Activated T-helper 2 cell treated with anti-CD3 and anti-CD28 coated beads, Interferon-gamma antibody, Interleukin-2, Interleukin-4, amounts not matched to agents 10 μg/mL and 5 μg/mL and 100 μg/mL, durations not matched to agents 14 hours and 24 hours and 36 hours (primary cell): ENCODE data around the gene PRLHR. TPM values are rescaled to one million over a fixed set of nuclear protein-coding genes. Genes with fewer than 3 reads are reported as not detected.

Experiments
- DNase-seq: peaks from one replicate; pipeline ENCODE4 v3.0.0; 2021; ENCODE audit warnings: low spot score
- H3K27ac Mint-ChIP-seq: one replicate; pipeline ENCODE4 v1.8.0; 2021; ENCODE audit warnings: mixed read lengths
- H3K27me3 Mint-ChIP-seq: one replicate; pipeline ENCODE4 v1.8.0; 2021; ENCODE audit warnings: low read depth, mixed read lengths
- H3K36me3 Mint-ChIP-seq: one replicate; pipeline ENCODE4 v1.8.0; 2021; ENCODE audit warnings: low read depth, mixed read lengths
- H3K4me1 Mint-ChIP-seq: one replicate; pipeline ENCODE4 v1.8.0; 2021; ENCODE audit warnings: low read depth, mixed read lengths
- H3K4me3 Mint-ChIP-seq: one replicate; pipeline ENCODE4 v1.8.0; 2021; ENCODE audit warnings: low read depth, mild to moderate bottlenecking, moderate library complexity, mixed read lengths
- H3K9me3 Mint-ChIP-seq: one replicate; pipeline ENCODE4 v1.8.0; 2021; ENCODE audit warnings: mixed read lengths
- intact Hi-C: fragments of 100-400 bp; cut with micrococcal nuclease; formaldehyde crosslinking; loops from one replicate; pipeline ENCODE4 v1.15.1; 2023
- total RNA-seq: library from RNA; stranded (reverse); gene quantifications from 2 replicates; pipeline ENCODE4 v1.2.3, GENCODE V29; 2022

PRLHR gene
- total RNA-seq, 1 donor from 2014 or later: not detected

- no peak overlapping the region for H3K27ac Mint-ChIP-seq
- intact Hi-C loops: no loop called here
- no peaks in the 10 kb centered on the region for H3K36me3 Mint-ChIP-seq
Observed at GRCh38 chr10:118583611-118584010, 11.8 kb downstream of the PRLHR start.

GRCh38 chr10:118582511-118582910 is 12.9 kb downstream of the PRLHR start:
- DNase-seq: no peak
- intact Hi-C loops: no loop called here
- Mint-ChIP-seq H3K9me3 (no peaks in the 10 kb centered on the region), H3K4me3 (no peak overlapping the region), H3K27ac (no peak overlapping the region), H3K4me1 (no peaks in the 10 kb centered on the region), H3K27me3 (peaks cover 2% of the 10 kb centered on the region), H3K36me3 (no peaks in the 10 kb centered on the region)

More at GRCh38 chr10:118583611-118584010, 11.8 kb downstream of the PRLHR start:
- Mint-ChIP-seq H3K27me3 (no peaks in the 10 kb centered on the region), H3K9me3 (no peaks in the 10 kb centered on the region), H3K4me1 (no peaks in the 10 kb centered on the region), H3K4me3 (no peak overlapping the region)
- no peak for DNase-seq

GRCh38 chr10:118581340-118581739 is 14.1 kb downstream of the PRLHR start:
- Mint-ChIP-seq H3K27me3 (peaks cover 2% of the 10 kb centered on the region), H3K4me3 (no peak overlapping the region), H3K27ac (no peak overlapping the region), H3K9me3 (no peaks in the 10 kb centered on the region), H3K4me1 (no peaks in the 10 kb centered on the region), H3K36me3 (no peaks in the 10 kb centered on the region)
- DNase-seq: no peak
- intact Hi-C loops: no loop called here

- Mint-ChIP-seq H3K27ac (no peak overlapping the region), H3K4me1 (no peaks in the 10 kb centered on the region), H3K27me3 (peaks cover 3% of the 10 kb centered on the region), H3K4me3 (no peak overlapping the region), H3K9me3 (no peaks in the 10 kb centered on the region), H3K36me3 (no peaks in the 10 kb centered on the region)
- intact Hi-C loops: no loop called here
- no peak for DNase-seq
Observed at GRCh38 chr10:118580702-118581101, 14.7 kb downstream of the PRLHR start.

- peaks cover 9% of the 10 kb centered on the region for H3K27me3 Mint-ChIP-seq
- no peak for DNase-seq
- no peak overlapping the region for H3K27ac Mint-ChIP-seq
- no peaks in the 10 kb centered on the region for H3K9me3 Mint-ChIP-seq
- no peak overlapping the region for H3K4me3 Mint-ChIP-seq
- intact Hi-C loops: no loop called here
- H3K36me3 Mint-ChIP-seq: no peaks in the 10 kb centered on the region
- H3K4me1 Mint-ChIP-seq: peaks cover 1% of the 10 kb centered on the region
Observed at GRCh38 chr10:118573512-118573911, 21.9 kb downstream of the PRLHR start.

DNA sequence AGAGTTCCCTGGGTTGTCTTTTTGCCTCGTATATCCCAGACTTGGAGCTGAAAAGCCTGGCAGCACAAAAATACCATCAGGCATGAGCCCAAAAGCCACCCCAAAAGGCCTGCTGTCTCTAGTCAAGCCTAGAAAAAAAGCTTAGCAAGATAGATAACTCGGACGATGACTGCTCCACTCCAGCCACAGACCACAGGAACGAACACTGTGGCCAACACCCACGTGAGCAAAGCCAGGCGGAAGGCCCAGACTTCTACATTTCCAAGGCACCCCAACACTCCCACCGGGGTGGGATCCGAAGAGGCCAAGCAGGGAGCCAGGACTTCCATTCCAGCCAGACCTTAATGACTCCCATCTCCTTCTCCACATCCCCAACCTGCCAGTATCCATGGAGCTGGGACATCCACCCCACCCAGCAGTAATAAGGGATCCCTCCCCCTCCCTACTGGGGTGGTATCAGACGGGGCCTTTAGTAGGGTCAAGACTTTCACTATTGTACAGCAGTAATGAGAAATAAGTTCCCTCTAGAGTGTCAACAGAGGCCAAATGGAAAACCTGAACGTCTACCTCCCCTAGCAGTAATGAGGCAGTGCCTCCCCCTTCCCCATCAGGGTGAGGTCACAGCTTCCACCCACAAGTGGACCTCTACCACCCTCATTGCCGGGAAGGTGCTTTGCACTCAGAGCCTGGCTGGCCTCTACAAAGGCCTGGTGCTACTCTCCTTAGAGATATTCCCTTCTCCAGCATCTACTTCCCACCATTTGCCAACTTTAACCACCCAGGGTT is 23.0 kb downstream of the PRLHR start:
- intact Hi-C loops: no loop called here
- H3K36me3 Mint-ChIP-seq: no peaks in the 10 kb centered on the region
- H3K4me1 Mint-ChIP-seq: peaks cover 3% of the 10 kb centered on the region
- no peak overlapping the region for H3K4me3 Mint-ChIP-seq
- DNase-seq: no peak
- H3K27ac Mint-ChIP-seq: no peak overlapping the region
- peaks cover 6% of the 10 kb centered on the region for H3K27me3 Mint-ChIP-seq
- no peaks in the 10 kb centered on the region for H3K9me3 Mint-ChIP-seq

DNA sequence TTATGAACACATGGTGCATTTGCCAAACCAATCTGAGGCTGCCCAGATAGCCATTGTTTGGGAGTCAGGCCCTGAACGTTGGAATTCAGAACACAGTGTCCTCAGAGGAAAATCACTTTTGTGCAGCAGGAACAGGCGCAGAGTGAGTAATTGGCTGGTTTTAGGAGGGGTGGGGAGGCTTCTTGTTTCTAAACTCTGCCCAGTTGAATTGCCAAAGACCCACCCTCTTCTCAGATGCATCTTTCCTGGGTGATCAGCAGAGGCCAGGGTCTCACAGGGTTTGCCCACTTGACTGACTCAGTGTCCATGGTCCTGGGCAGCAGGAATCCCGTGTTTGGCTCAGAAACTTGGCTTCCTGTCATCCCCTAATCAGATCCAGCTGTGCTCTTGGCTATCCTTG is 24.3 kb downstream of the PRLHR start:
- intact Hi-C loops: no loop called here
- Mint-ChIP-seq H3K36me3 (no peaks in the 10 kb centered on the region), H3K4me3 (no peak overlapping the region), H3K27me3 (peaks cover 6% of the 10 kb centered on the region), H3K4me1 (peaks cover 3% of the 10 kb centered on the region), H3K9me3 (no peaks in the 10 kb centered on the region), H3K27ac (no peak overlapping the region)
- no peak for DNase-seq

- Mint-ChIP-seq H3K9me3 (no peaks in the 10 kb centered on the region), H3K4me3 (no peak overlapping the region), H3K27me3 (peaks cover 4% of the 10 kb centered on the region), H3K36me3 (no peaks in the 10 kb centered on the region), H3K4me1 (peaks cover 3% of the 10 kb centered on the region), H3K27ac (no peak overlapping the region)
- intact Hi-C loops: no loop called here
- DNase-seq: no peak
Observed at GRCh38 chr10:118570591-118570990, 24.9 kb downstream of the PRLHR start.

DNA sequence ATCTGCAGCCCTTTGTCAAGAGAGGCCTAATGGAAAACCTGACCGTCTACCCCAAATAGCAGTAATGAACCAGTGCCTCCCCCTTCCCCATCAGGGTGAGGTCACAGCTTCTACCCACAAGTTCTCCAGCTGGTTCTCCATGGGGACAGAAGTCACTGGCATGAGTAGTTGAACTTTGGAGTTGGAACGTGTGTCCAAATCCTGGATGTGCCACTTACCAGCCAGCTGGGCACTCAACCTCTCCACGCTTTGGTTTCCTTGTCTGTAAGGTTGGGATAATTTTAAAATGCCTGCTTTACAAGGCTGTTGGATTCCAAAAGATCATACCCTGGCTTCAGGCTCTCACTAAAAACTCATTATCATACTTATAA is 25.6 kb downstream of the PRLHR start:
- DNase-seq: no peak
- Mint-ChIP-seq H3K27me3 (peaks cover 4% of the 10 kb centered on the region), H3K4me1 (peaks cover 3% of the 10 kb centered on the region), H3K9me3 (no peaks in the 10 kb centered on the region), H3K36me3 (no peaks in the 10 kb centered on the region), H3K27ac (no peak overlapping the region), H3K4me3 (no peak overlapping the region)
- intact Hi-C loops: loop anchor here (2.0 kb wide), 1 partner anchor 281 kb away; no protein-coding TSS in a partner anchor

DNA sequence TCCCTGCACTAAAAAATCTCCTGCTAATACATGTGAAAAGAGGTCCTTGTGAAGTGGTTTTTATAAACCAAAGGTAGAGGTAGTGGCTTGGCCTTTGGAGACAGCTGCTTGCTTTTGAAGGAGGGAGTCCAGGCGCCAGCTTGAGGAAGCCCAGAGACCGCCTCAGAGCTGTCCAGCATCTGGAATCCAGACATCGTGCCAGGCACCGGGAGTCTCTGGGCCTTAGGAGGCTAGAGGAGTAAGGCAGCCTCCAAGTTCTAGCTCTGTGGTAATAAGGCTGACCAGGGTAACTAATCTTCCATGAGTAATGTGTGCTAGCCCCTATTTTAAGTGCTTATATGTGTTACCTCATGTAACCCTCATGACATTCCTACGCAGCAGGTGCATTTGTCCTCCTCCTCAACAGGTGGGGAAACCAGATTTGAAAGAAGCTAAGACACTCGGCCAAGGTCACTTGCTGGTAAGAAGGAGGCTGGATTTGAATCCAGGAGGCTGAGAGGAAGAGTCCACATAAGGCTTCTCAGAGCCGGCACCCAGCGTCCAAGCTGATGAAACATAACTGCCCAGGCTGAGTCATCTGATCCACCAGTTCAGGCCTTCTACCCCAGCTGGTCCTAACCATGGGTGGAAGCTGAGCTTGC is 26.1 kb downstream of the PRLHR start:
- Mint-ChIP-seq H3K4me1 (peaks cover 3% of the 10 kb centered on the region), H3K27ac (no peak overlapping the region), H3K4me3 (no peak overlapping the region), H3K27me3 (no peaks in the 10 kb centered on the region), H3K9me3 (no peaks in the 10 kb centered on the region), H3K36me3 (no peaks in the 10 kb centered on the region)
- DNase-seq: no peak
- intact Hi-C loops: loop anchor here (2.0 kb wide), 1 partner anchor 281 kb away; no protein-coding TSS in a partner anchor

DNA sequence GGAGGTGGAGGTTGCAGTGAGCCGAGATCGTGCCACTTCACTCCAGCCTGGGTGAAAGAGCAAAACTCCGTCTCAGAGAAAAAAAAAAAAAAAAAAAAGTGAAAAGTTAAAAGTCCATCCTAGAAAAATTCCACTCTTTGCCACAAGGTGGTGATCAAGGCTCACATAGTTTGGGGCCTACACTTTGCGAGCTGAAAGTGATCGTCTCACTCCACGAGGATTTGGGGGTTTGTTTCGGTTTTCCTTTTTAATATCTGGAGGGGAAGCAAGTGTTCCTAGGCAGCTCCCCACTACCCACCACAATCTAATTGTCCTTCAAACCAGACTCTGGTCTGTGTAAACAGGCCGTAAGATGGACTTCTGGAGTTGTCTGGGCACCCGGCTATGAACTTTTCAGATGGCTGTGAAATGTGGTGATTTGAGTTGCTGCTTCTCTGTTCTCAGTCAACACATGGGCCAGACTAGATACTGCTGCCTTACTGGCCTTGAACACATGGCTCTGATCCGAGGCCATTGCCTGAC is 27.1 kb downstream of the PRLHR start:
- no peaks in the 10 kb centered on the region for H3K36me3 Mint-ChIP-seq
- intact Hi-C loops: loop anchor here (1.0 to 2.0 kb wide), 2 partner anchors 153 to 282 kb away; no protein-coding TSS in a partner anchor
- H3K4me1 Mint-ChIP-seq: peaks cover 3% of the 10 kb centered on the region
- H3K27me3 Mint-ChIP-seq: no peaks in the 10 kb centered on the region
- no peak overlapping the region for H3K4me3 Mint-ChIP-seq
- peak; percentile 19 for DNase-seq
- H3K27ac Mint-ChIP-seq: no peak overlapping the region
- H3K9me3 Mint-ChIP-seq: no peaks in the 10 kb centered on the region

- no peaks in the 10 kb centered on the region for H3K9me3 Mint-ChIP-seq
- H3K36me3 Mint-ChIP-seq: no peaks in the 10 kb centered on the region
- no peak overlapping the region for H3K27ac Mint-ChIP-seq
- H3K4me1 Mint-ChIP-seq: peaks cover 3% of the 10 kb centered on the region
- intact Hi-C loops: loop anchor here (1.0 to 2.0 kb wide), 2 partner anchors 154 to 283 kb away; no protein-coding TSS in a partner anchor
- no peak for DNase-seq
- no peaks in the 10 kb centered on the region for H3K27me3 Mint-ChIP-seq
- no peak overlapping the region for H3K4me3 Mint-ChIP-seq
Observed at GRCh38 chr10:118567701-118568248, 27.7 kb downstream of the PRLHR start.

DNA sequence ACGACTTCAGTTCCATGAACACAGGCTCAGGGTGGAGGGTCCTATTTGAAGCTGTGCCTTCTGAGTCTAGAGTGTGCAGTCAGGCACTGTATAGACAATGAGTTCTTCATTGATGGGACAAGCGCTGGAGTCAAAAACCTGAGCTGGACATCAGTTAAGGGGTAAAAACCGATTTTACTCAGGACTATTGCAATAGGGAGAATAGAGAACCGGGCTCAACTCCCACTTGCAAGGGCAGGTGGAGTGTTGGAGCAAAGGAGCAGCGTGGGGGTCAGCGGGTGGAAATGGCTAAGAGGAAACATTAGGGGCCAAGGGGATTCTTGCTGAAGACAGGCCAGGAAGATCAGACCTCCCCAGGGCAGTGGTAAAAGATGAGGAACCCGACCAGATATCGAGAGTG is 28.5 kb downstream of the PRLHR start:
- Mint-ChIP-seq H3K36me3 (no peaks in the 10 kb centered on the region), H3K27ac (no peak overlapping the region), H3K4me3 (no peak overlapping the region), H3K9me3 (no peaks in the 10 kb centered on the region), H3K4me1 (peaks cover 3% of the 10 kb centered on the region), H3K27me3 (peaks cover 2% of the 10 kb centered on the region)
- intact Hi-C loops: no loop called here
- no peak for DNase-seq
